GM19351 (cell line): Measurements from ENCODE around the gene RHAG.
A peak's percentile ranks its signal among the peaks of the same experiment; 100 is the strongest.
"Not testable (repeated sequence)": the region's sequence is repeated elsewhere in the genome, so short reads cannot be mapped to it uniquely, and the experiment has no call there.

Experiments
- ATAC-seq: cut with Tn5 transposase; IDR thresholded peaks from one replicate; pipeline ENCODE4 v1.9.1; 2021; ENCODE audit warnings: mild to moderate bottlenecking, moderate library complexity; ENCODE audit not compliant: unreplicated experiment

The RHAG gene

DNA sequence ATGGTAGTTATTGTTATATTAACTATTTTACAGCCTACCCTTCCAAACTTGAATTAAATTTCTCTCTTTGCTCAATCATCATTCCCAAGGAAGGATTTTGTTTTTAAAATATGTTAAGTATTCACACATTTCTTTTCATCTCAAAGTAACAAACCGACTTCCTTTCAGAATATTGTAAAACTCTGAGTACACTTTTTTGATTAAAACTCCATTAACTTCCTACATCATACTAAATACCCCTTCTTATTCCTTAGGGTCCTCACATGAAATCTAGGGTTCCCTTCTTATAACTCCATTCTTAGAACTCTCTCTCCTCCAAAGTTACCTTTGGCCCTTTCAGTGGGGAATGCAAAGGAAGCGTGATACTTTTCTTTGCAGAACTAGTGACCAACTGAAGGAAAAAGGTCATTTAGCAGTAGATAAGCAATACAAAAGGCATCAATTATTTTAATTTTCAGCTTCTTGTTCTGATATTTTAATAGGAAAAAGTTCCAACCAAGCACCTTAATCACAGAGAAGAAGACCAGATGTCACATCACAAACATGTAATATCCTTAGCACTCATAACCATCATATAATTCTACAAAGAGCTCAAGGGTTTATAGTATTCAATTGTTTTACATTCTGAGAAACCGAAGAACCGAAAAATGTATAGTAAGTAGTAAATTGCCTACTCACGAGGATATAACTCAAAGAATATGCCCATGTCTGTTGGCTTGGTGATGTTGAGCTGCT lies 494 bp downstream of the RHAG start:
- ATAC-seq = no peak

DNA sequence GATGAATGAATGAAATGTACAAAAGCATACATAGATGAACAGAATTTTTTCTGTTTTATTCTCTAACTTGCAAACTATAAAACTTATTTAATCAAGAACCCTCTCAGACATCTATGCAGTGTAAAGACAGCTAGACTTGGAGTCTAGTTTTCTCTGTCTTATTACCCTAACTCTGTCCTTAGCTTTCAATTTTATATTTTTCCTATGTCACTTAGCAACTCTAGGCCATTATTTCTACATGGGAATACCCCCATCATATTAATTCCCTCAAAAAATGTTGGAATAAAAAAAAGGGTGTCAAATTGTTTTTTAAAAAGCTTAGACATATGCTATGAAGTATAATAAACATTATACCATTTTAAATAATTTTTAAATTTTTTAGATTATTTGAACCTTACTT lies 1.2 kb downstream of the RHAG start:
- no peak for ATAC-seq

DNA sequence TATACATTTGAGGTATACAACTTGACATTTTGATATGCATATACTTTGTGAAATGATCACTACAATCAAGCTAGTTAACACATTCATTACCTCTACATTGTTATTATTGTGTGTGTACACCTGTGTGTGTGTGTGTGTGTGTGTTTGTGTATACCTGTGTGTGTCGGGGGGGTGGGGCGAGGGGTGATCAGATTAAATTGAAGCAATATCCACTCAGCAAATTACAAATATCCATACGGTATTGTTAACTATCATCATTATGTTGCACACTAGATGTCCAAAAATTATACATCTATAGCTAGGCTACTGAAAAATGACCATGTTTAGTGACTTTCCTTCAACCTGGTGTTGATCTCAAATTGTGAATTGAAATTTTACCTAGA lies 1.8 kb downstream of the RHAG start:
- ATAC-seq = no peak

DNA sequence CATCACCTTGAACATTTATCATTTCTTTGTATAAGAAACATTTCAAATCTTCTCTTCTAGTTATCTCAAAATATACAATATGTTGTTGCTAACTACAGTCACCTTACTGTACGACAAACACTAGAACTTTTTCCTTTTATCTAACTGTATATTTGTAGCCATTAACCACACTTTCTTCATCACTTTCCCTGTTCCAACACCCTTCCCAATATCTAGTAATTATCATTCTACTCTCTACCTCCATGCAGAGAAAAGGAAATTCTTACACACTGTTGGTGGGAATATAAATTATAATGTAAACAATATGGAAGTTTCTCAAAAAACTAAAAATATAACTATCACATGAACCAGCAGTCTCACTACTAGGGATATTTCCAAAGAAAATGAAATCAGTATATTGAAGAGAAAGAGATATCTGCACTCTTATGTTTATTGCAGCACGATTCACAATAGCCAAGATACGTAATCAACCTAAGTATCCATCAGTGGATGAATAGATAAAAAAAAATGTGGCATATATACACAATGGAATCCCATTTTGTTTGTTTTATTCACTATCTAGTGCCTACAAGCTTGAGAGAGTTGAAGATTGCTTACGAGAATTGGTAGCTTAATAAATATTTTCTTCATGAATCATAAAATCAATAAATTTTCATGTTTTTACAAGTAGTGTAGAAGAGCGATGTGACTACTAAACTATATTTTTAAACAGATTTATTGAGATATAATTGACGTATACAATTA lies 2.4 kb downstream of the RHAG start:
- no peak for ATAC-seq

- ATAC-seq = no peak
Measured at GRCh38 chr6:49633541-49633940, 3.1 kb downstream of the RHAG start.

- ATAC-seq = no peak
Measured at GRCh38 chr6:49632727-49633126, 3.9 kb downstream of the RHAG start.

- ATAC-seq = not testable (repeated sequence)
Measured at GRCh38 chr6:49629485-49630088, 7.1 kb downstream of the RHAG start.

- no peak for ATAC-seq
Measured at GRCh38 chr6:49626811-49627210, 9.8 kb downstream of the RHAG start.

GRCh38 chr6:49618257-49618656 lies 18.4 kb downstream of the RHAG start:
- ATAC-seq = no peak

GRCh38 chr6:49614144-49614543 lies 22.5 kb downstream of the RHAG start:
- ATAC-seq = not testable (repeated sequence)

GRCh38 chr6:49609285-49609684 lies 27.4 kb downstream of the RHAG start:
- no peak for ATAC-seq

DNA sequence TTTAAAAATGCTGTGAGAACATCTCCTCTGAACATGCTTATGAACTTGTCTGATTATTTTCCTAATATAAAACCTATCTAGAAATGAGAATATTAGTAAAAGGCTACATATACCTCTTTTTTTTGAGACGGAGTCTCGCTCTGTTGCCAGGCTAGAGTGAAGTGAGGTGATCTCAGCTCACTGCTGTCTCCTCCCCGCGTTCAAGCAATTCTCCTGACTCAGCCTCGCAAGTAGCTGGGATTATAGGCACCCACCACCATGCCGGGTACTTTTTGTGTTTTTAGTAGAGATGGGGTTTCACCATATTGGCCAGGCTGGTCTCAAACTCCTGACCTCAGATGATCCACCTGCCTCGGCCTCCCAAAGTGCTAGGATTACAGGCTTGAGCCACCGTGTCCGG lies 28.4 kb downstream of the RHAG start:
- ATAC-seq = not testable (repeated sequence)

DNA sequence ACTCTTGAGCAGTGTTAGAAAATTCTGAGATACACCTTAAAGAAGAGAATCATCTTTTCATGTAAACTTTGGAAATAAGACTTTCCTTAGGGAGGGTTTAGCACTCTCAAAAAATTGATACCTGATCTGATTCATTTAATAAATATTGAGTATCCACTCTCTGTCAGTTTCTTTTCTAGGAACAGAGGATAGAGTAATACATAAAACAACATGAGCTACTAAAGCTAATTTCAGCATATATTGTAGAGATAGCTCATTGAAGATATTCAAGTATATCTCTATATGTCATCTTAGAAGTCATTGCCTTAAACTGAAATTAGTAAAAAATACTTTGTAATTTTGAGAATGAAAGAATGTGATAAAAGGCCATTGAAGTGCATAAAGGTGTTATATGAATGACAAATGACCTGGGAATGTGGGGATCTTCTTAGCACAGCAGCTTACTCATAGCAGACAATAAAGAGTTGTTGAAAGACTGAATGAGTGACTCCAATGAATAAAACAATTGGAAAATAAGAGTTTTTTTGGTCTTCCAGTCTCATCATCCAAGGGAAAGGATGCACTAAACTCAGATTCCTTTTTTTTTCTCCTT lies 29.2 kb downstream of the RHAG start:
- no peak for ATAC-seq

DNA sequence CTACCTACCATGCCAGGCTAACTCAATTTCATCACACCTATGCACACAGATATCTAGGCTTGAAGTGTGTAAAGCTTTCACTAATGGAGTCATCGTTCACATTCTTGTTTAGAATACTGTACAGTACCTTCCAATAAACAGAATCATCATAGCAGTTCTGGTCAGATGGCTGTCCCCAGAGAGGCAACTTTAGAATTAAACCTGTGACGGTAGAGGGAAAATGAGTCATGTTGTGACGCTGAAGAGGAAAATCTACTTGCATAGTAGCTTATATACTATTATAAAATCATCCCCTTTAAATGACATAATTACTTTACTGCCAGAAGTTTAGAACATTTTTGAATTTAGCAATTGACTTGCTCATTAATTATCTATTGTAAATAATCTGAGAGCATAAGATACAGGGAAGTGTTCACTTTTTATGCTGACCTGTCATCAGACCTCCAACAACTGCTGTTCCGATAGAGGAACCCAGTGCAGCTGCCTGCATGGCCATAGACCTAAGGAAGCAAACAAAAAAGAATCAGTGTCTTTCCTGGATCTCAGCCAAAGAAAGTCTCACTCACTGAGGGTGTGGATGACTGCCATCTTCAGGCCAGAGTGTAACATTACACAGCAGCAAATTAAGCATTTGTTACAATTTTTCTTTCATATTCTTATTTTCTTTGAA lies 29.8 kb downstream of the RHAG start:
- peak; percentile 96 for ATAC-seq

GRCh38 chr6:49604080-49604479 lies 32.6 kb downstream of the RHAG start:
- ATAC-seq = not testable (repeated sequence)

GRCh38 chr6:49587262-49587661 lies 49.4 kb downstream of the RHAG start:
- ATAC-seq = not testable (repeated sequence)

GRCh38 chr6:49582529-49582928 lies 54.1 kb downstream of the RHAG start:
- ATAC-seq = no peak

GRCh38 chr6:49579649-49580048 lies 57.0 kb downstream of the RHAG start:
- ATAC-seq = no peak

DNA sequence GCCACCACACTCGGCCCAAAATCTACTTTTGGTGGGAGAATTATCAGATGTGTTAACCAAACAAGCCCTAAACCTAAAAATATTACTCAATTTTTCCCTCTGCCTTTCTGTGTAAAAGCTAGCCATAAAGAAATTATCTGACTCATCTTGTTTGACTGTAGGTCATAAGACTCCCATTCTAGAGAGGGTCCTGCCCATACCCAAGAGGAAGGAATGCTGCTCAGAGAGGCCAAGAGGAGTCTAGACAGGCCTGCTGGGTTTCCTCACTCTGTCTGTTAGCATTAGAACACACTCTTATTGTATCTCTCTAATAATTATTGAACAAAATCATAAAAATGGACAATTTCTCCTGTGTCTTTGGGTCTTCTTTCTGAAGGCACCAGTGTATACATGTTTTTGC lies 60.0 kb downstream of the RHAG start:
- no peak for ATAC-seq

DNA sequence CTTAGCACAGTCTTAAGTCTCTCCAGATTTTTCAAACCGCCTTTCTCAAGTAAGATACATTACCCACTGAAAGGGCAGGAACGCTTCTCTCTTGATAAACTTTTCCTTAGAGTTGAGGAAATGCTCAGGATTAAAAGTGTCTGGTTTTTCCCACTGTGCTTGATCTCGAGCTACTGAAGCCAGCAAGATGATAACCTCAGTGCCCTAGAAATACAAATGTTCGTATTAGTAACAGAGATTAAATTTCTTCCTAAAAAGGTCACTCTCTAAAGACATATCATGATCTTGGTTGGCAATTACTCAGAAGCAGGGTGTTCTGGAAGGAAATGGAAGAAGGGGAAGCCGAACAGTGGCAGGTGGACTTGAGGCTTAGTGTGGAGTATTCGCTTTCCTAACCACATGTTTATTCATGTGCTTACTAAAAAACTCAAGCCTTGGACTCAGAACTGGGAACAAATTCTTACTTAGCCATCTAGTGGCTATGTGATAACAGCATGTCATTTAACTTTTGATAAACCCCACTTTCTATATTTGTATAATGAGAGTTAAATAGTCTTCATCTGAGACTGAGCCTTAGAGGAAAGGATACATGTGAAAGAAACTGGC lies 66.1 kb downstream of the RHAG start:
- ATAC-seq = no peak

DNA sequence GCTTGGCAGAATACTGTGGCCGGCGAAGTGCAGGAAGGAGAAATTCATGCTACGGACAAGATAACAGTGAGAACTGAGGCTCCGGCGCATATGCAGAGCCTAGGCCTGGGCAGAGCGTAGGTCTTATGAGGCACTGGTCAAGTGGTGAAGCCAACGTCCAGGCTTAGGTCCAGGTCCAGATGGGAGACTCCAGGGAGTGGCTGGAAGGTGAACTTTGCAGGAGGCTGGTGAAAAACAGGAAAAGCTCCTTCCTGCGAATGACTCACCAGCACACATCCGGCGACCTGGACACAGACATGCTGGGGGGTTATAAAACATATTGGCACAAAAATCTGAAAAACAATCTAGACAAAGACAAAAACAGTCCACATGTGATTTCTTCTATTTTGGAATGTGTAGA lies 70.8 kb downstream of the RHAG start:
- no peak for ATAC-seq
